ENCODE results near the gene FFAR2.
A peak's percentile ranks its signal among the peaks of the same experiment; 100 is the strongest.

The FFAR2 gene

DNA sequence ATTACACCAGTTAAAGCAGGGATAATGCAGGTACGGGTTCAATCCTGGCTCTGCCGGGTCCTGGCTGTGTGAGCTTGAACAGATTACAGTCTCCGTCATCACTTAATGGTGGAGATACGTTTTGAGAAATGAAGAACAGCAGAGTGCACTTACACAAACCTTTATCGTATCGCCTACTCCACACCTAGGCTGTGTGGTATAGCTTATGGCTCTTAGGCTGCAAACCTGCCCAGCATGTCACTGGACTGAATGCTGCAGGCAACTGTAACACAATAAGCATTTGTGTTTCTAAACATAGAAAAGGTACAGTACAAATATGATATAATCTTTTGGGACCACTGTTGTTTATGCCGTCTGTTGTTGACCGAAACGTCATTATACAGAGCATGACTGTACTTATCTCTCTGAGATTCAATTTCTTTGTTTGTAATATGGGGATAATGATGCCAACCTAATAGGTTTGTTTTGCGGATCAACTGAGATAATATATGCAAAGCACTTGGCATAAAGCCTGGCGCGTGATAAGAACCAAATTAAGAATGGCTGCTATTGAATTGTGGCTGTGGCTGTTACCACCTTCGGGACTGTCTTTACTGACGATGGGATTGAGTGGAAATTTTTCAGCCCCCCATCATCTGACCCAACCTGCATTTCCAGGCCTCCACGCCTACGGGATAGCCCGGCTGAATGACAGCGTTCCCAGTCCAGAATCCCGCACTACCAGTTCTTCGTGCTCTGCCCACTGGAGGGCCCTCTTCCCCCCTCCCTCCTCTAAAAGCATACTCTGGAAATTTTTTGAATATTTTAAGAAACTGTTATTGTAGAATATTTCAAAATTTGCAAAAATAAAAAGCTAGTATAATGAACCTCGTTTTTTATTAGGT lies 31.0 kb downstream of the FFAR2 start:
- no peak for TF ChIP-seq CTCF (IDR thresholded peaks at IDR 0.05; ENCODE audit: low read depth, low read length, poor library complexity, severe bottlenecking)
- no peak for TF ChIP-seq EZH2phosphoT487 (IDR thresholded peaks at IDR 0.05; ENCODE audit: borderline replicate concordance, low read length)
- no peaks in the 10 kb centered on the region for H3K79me2 ChIP-seq (ENCODE audit: control insufficient read depth, low read length)
- peaks cover 1% of the 10 kb centered on the region for H3K4me1 ChIP-seq (ENCODE audit: control insufficient read depth, low read length)
- no peaks in the 10 kb centered on the region for H3K9me3 ChIP-seq (ENCODE audit: control insufficient read depth, insufficient read depth, low read length)
- peaks cover 5% of the 10 kb centered on the region; the same call in 1 of the 2 replicates for H3K27me3 ChIP-seq (ENCODE audit: control insufficient read depth, low read length)
- H4K20me1 ChIP-seq (ENCODE audit: control insufficient read depth, insufficient read depth, low read depth, low read length) = no peaks in the 10 kb centered on the region
- no peaks in the 10 kb centered on the region for H3K9me2 ChIP-seq (replicated peaks; ENCODE audit: control insufficient read depth, low read length)
- no peak overlapping the region for H3K4me2 ChIP-seq (ENCODE audit: low read length)
- H3K36me3 ChIP-seq (ENCODE audit: control insufficient read depth, low read length) = no peaks in the 10 kb centered on the region
- no peak overlapping the region for H3K27ac ChIP-seq (ENCODE audit: low read depth, low read length)
- no peak overlapping the region for H3K4me3 ChIP-seq (ENCODE audit: low read length)
- peaks cover 3% of the 10 kb centered on the region; the same call in 1 of the 2 replicates for H3F3A ChIP-seq (ENCODE audit: control insufficient read depth, insufficient read depth)

- Histone ChIP-seq H3K9me3 (ENCODE audit: control insufficient read depth, insufficient read depth, low read length) (no peaks in the 10 kb centered on the region), H3K79me2 (ENCODE audit: control insufficient read depth, low read length) (no peaks in the 10 kb centered on the region), H3K9me2 (replicated peaks; ENCODE audit: control insufficient read depth, low read length) (no peaks in the 10 kb centered on the region), H3K27me3 (ENCODE audit: control insufficient read depth, low read length) (peaks cover 8% of the 10 kb centered on the region), H3F3A (ENCODE audit: control insufficient read depth, insufficient read depth) (peaks cover 8% of the 10 kb centered on the region; the same call in 1 of the 2 replicates), H3K27ac (ENCODE audit: low read depth, low read length) (no peak overlapping the region), H3K4me2 (ENCODE audit: low read length) (no peak overlapping the region), H3K4me1 (ENCODE audit: control insufficient read depth, low read length) (peaks cover 15% of the 10 kb centered on the region), H3K36me3 (ENCODE audit: control insufficient read depth, low read length) (no peaks in the 10 kb centered on the region), H3K4me3 (ENCODE audit: low read length) (no peak overlapping the region), H4K20me1 (ENCODE audit: control insufficient read depth, insufficient read depth, low read depth, low read length) (no peaks in the 10 kb centered on the region)
- TF ChIP-seq EZH2phosphoT487 (IDR thresholded peaks at IDR 0.05; ENCODE audit: borderline replicate concordance, low read length) = no peak
Measured at GRCh38 chr19:35483089-35483488, 35.0 kb downstream of the FFAR2 start.

GRCh38 chr19:35484252-35485036 lies 36.4 kb downstream of the FFAR2 start:
- H3K36me3 ChIP-seq (ENCODE audit: control insufficient read depth, low read length) = no peaks in the 10 kb centered on the region
- H3F3A ChIP-seq (ENCODE audit: control insufficient read depth, insufficient read depth) = peaks cover 5% of the 10 kb centered on the region; the same call in 1 of the 2 replicates
- H3K27ac ChIP-seq (ENCODE audit: low read depth, low read length) = no peak overlapping the region
- no peaks in the 10 kb centered on the region for H3K9me3 ChIP-seq (ENCODE audit: control insufficient read depth, insufficient read depth, low read length)
- H3K4me2 ChIP-seq (ENCODE audit: low read length) = peak overlapping the region; percentile 57
- peak overlapping the region; percentile 43 for H3K4me3 ChIP-seq (ENCODE audit: low read length)
- TF ChIP-seq EZH2phosphoT487 (IDR thresholded peaks at IDR 0.05; ENCODE audit: borderline replicate concordance, low read length) (no peak), CTCF (IDR thresholded peaks at IDR 0.05; ENCODE audit: low read depth, low read length, poor library complexity, severe bottlenecking) (no peak)
- H3K9me2 ChIP-seq (replicated peaks; ENCODE audit: control insufficient read depth, low read length) = no peaks in the 10 kb centered on the region
- peaks cover 8% of the 10 kb centered on the region for H3K27me3 ChIP-seq (ENCODE audit: control insufficient read depth, low read length)
- peaks cover 15% of the 10 kb centered on the region for H3K4me1 ChIP-seq (ENCODE audit: control insufficient read depth, low read length)
- H3K79me2 ChIP-seq (ENCODE audit: control insufficient read depth, low read length) = no peaks in the 10 kb centered on the region
- no peaks in the 10 kb centered on the region for H4K20me1 ChIP-seq (ENCODE audit: control insufficient read depth, insufficient read depth, low read depth, low read length)

Measured in DOHH2 (cell line).